HEK293 (cell line): ENCODE results near the gene RBM15B.

ENCODE experiments used
- CTCF ChIA-PET: fragments of 350-600 bp; formaldehyde crosslinking; extraction: SDS; loops from one replicate; lab custom pipeline; 2021; ENCODE audit warnings: antibody characterized with exemption; lab: Yijun Ruan, JAX
- POLR2A ChIA-PET: fragments of 300-600 bp; formaldehyde crosslinking; extraction: SDS; loops from one replicate; lab custom pipeline; 2020; ENCODE audit warnings: antibody characterized with exemption, inconsistent platforms; lab: Yijun Ruan, JAX
- H3K27ac ChIP-seq: fragments of 200-500 bp; sonication (Bioruptor generic); 2 replicates; pipeline ENCODE4 v1.5.1; 2014; ENCODE audit warnings: low read depth, low read length, control low read depth, inconsistent platforms; ENCODE audit errors: extremely low read depth
- H3K36me3 ChIP-seq, 2 experiments: fragments of 200-500 bp in 1 of 2; sonication (Bioruptor generic) in 1 of 2; 1 replicate in 1 of 2; 2 replicates in 1 of 2; pipeline ENCODE4 v1.5.1; 2014 to 2017; ENCODE audit warnings: inconsistent platforms in 2 of 2, low read length in 2 of 2; ENCODE audit not compliant: control insufficient read depth in 2 of 2, insufficient read depth in 1 of 2
- H3K4me1 ChIP-seq: fragments of 200-500 bp; sonication (Bioruptor generic); 2 replicates; pipeline ENCODE4 v1.5.1; 2014; ENCODE audit warnings: mild to moderate bottlenecking, low read length, inconsistent platforms; ENCODE audit not compliant: control insufficient read depth, insufficient read depth
- H3K4me3 ChIP-seq: 2 replicates; pipeline ENCODE4 v1.5.1; 2011; ENCODE audit warnings: low read depth, mild to moderate bottlenecking, control low read depth, low read length, moderate library complexity
- H3K9me3 ChIP-seq: fragments of 200-500 bp; sonication (Bioruptor generic); 2 replicates; pipeline ENCODE4 v1.5.1; 2014; ENCODE audit warnings: low read depth, low read length, inconsistent platforms; ENCODE audit not compliant: control insufficient read depth, insufficient read depth
- HOXA7 ChIP-seq: sonication (generic); formaldehyde crosslinking; IDR thresholded peaks from 2 replicates; pipeline ENCODE4 v1.8.1; 2022; ENCODE audit warnings: missing genetic modification reagents, borderline replicate concordance
- MZF1 ChIP-seq: fragments of 450-650 bp; formaldehyde crosslinking; IDR thresholded peaks from 2 replicates; pipeline ENCODE4 v1.5.1; 2017; ENCODE audit warnings: missing biosample characterization, missing genetic modification characterization, borderline replicate concordance
- YY1 ChIP-seq: fragments of 450-650 bp; formaldehyde crosslinking; IDR thresholded peaks from 2 replicates; pipeline ENCODE4 v1.5.1; 2018; ENCODE audit warnings: missing biosample characterization, missing genetic modification characterization
- ZBTB7A ChIP-seq: fragments of 450-650 bp; formaldehyde crosslinking; IDR thresholded peaks from 2 replicates; pipeline ENCODE4 v1.5.1; 2016; ENCODE audit warnings: low read depth, missing biosample characterization, missing genetic modification characterization
- ZFP37 ChIP-seq: fragments of 450-650 bp; formaldehyde crosslinking; IDR thresholded peaks from 2 replicates; pipeline ENCODE4 v1.5.1; 2016; ENCODE audit warnings: missing biosample characterization, missing genetic modification characterization
- ZFP69B ChIP-seq: fragments of 450-650 bp; formaldehyde crosslinking; IDR thresholded peaks from 2 replicates; pipeline ENCODE4 v1.5.1; 2016; ENCODE audit warnings: missing biosample characterization, missing genetic modification characterization
- ZIC2 ChIP-seq: fragments of 450-650 bp; formaldehyde crosslinking; IDR thresholded peaks from 2 replicates; pipeline ENCODE4 v1.5.1; 2016; ENCODE audit warnings: missing biosample characterization, missing genetic modification characterization
- ZNF10 ChIP-seq: fragments of 450-650 bp; formaldehyde crosslinking; IDR thresholded peaks from 2 replicates; pipeline ENCODE4 v1.5.1; 2017; ENCODE audit warnings: missing biosample characterization, missing genetic modification characterization
- ZNF114 ChIP-seq: fragments of 450-650 bp; formaldehyde crosslinking; IDR thresholded peaks from 2 replicates; pipeline ENCODE4 v1.5.0; 2017; ENCODE audit warnings: missing biosample characterization, missing genetic modification characterization
- ZNF138 ChIP-seq: fragments of 450-650 bp; formaldehyde crosslinking; IDR thresholded peaks from 2 replicates; pipeline ENCODE4 v1.5.1; 2016; ENCODE audit warnings: missing biosample characterization, missing genetic modification characterization, borderline replicate concordance
- ZNF221 ChIP-seq: fragments of 450-650 bp; formaldehyde crosslinking; IDR thresholded peaks from 2 replicates; pipeline ENCODE4 v1.5.1; 2017; ENCODE audit warnings: missing biosample characterization, missing genetic modification characterization, borderline replicate concordance
- ZNF302 ChIP-seq: fragments of 450-650 bp; formaldehyde crosslinking; IDR thresholded peaks from 2 replicates; pipeline ENCODE4 v1.5.1; 2016; ENCODE audit warnings: missing biosample characterization, missing genetic modification characterization, low read depth
- ZNF366 ChIP-seq: fragments of 450-650 bp; formaldehyde crosslinking; conservative IDR thresholded peaks from 2 replicates; pipeline ENCODE4 v1.5.1; 2016; ENCODE audit warnings: missing biosample characterization, missing genetic modification characterization
- ZNF404 ChIP-seq: fragments of 450-650 bp; formaldehyde crosslinking; IDR thresholded peaks from 2 replicates; pipeline ENCODE4 v1.5.1; 2017; ENCODE audit warnings: missing biosample characterization, missing genetic modification characterization
- ZNF416 ChIP-seq: fragments of 450-650 bp; formaldehyde crosslinking; IDR thresholded peaks from 2 replicates; pipeline ENCODE4 v1.5.1; 2016; ENCODE audit warnings: missing biosample characterization, missing genetic modification characterization
- ZNF521 ChIP-seq: fragments of 450-650 bp; formaldehyde crosslinking; IDR thresholded peaks from 2 replicates; pipeline ENCODE4 v1.5.1; 2017; ENCODE audit warnings: missing biosample characterization, mild to moderate bottlenecking, missing genetic modification characterization
- ZNF558 ChIP-seq: fragments of 450-650 bp; formaldehyde crosslinking; IDR thresholded peaks from 2 replicates; pipeline ENCODE4 v1.5.1; 2016; ENCODE audit warnings: missing biosample characterization, missing genetic modification characterization
- ZNF629 ChIP-seq: fragments of 450-650 bp; formaldehyde crosslinking; IDR thresholded peaks from 2 replicates; pipeline ENCODE4 v1.5.1; 2017; ENCODE audit warnings: missing biosample characterization, missing genetic modification characterization
- ZNF658 ChIP-seq: fragments of 450-650 bp; formaldehyde crosslinking; IDR thresholded peaks from 2 replicates; pipeline ENCODE4; 2016; ENCODE audit warnings: missing biosample characterization, missing genetic modification characterization
- ZXDB ChIP-seq: fragments of 450-650 bp; formaldehyde crosslinking; IDR thresholded peaks from 2 replicates; pipeline ENCODE4 v1.5.1; 2016; ENCODE audit warnings: missing biosample characterization, missing genetic modification characterization
- TF ChIP-seq, protein P1 (sequence below): fragments of 450-650 bp; formaldehyde crosslinking; IDR thresholded peaks from 2 replicates; pipeline ENCODE4 v1.5.1; 2016; ENCODE audit warnings: missing biosample characterization, missing genetic modification characterization
- TF ChIP-seq, protein P2 (sequence below): fragments of 450-650 bp; formaldehyde crosslinking; IDR thresholded peaks from 2 replicates; pipeline ENCODE4; 2016; ENCODE audit warnings: missing biosample characterization, missing genetic modification characterization
- TF ChIP-seq, protein P3 (sequence below): fragments of 450-650 bp; formaldehyde crosslinking; IDR thresholded peaks from 2 replicates; pipeline ENCODE4 v1.5.1; 2017; ENCODE audit warnings: missing biosample characterization, missing genetic modification characterization
- TF ChIP-seq, protein P4 (sequence below): fragments of 450-650 bp; formaldehyde crosslinking; IDR thresholded peaks from 2 replicates; pipeline ENCODE4 v1.5.1; 2016; ENCODE audit warnings: missing biosample characterization, missing genetic modification characterization
- TF ChIP-seq, protein P5 (sequence below): fragments of 450-650 bp; IDR thresholded peaks from 2 replicates; pipeline ENCODE4 v1.5.1; 2018; ENCODE audit warnings: missing biosample characterization, mild to moderate bottlenecking, missing genetic modification characterization
- TF ChIP-seq, protein P6 (sequence below): fragments of 450-650 bp; formaldehyde crosslinking; IDR thresholded peaks from 2 replicates; pipeline ENCODE4 v1.5.1; 2016; ENCODE audit warnings: missing biosample characterization, missing genetic modification characterization

The RBM15B gene

DNA sequence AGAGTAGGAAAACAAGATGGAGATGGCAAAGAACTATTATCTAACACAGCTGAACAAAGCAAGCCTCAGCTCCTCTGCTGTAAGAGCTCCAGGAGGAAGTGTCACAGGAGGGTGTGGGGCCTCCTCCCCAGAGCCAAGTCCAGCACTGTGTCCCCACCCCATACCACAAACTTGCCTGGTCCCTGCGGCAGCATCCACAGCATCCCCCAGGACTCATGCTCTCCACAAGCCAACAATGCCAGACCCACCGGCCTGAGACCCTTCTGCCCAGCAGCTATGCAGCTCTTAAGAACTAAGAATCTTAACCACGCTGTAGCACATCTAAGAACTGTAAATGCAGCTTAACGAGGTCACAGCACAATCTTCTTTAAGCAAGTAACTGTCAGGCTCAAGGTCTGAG lies 9.1 kb downstream of the RBM15B start:
- CTCF ChIA-PET: no interaction called here
- Histone ChIP-seq H3K27ac (no peak overlapping the region), H3K36me3 (peaks cover 0 to 78% of the 10 kb centered on the region in 2 experiments; a peak in 2 of 3 replicates), H3K4me3 (no peak overlapping the region), H3K4me1 (no peaks in the 10 kb centered on the region), H3K9me3 (no peaks in the 10 kb centered on the region)
- POLR2A ChIA-PET: no interaction called here
- TF ChIP-seq ZNF629: no peak
- no peak for TF ChIP-seq ZNF366 (tag by site-specific recombination)
- no peak for TF ChIP-seq ZBTB7A
- TF ChIP-seq YY1 (tag by site-specific recombination): no peak
- TF ChIP-seq ZNF521 (tag by site-specific recombination): no peak
- no peak for TF ChIP-seq ZNF221
- TF ChIP-seq, protein P1, sequence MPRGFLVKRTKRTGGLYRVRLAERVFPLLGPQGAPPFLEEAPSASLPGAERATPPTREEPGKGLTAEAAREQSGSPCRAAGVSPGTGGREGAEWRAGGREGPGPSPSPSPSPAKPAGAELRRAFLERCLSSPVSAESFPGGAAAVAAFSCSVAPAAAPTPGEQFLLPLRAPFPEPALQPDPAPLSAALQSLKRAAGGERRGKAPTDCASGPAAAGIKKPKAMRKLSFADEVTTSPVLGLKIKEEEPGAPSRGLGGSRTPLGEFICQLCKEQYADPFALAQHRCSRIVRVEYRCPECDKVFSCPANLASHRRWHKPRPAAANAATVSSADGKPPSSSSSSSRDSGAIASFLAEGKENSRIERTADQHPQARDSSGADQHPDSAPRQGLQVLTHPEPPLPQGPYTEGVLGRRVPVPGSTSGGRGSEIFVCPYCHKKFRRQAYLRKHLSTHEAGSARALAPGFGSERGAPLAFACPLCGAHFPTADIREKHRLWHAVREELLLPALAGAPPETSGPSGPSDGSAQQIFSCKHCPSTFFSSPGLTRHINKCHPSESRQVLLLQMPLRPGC (tag by site-specific recombination): no peak
- TF ChIP-seq ZNF10 (tag by site-specific recombination): no peak
- TF ChIP-seq ZNF114: no peak
- TF ChIP-seq ZXDB (tag by site-specific recombination): no peak
- no peak for TF ChIP-seq ZIC2
- TF ChIP-seq ZFP69B (tag by site-specific recombination): no peak
- TF ChIP-seq MZF1: no peak

DNA sequence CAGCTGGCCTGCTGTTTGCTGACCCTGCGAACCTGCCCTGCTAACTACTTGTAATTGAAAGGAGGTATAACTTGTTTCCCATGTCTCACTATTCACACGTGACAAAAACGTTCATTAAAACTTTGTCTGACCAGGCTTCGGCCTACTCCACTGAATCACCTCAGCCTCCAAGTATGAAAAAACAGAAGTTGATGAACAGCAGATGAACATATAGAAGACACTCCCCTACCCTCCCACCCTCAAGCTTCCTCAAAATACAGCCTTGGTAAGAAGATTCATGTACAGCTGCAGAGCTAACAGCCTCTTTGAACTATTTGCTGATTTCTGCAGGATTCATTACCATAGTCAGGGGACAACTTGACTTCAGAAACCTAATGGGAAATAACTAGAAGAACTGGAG lies 10.7 kb downstream of the RBM15B start:
- TF ChIP-seq HOXA7 (CRISPR knock-in tag) (no peak), ZNF138 (tag by site-specific recombination) (no peak), ZNF416 (tag by site-specific recombination) (no peak), ZNF658 (tag by site-specific recombination) (no peak), ZNF558 (tag by site-specific recombination) (no peak), ZNF302 (tag by site-specific recombination) (no peak), ZFP37 (tag by site-specific recombination) (no peak)
- TF ChIP-seq, protein P2, sequence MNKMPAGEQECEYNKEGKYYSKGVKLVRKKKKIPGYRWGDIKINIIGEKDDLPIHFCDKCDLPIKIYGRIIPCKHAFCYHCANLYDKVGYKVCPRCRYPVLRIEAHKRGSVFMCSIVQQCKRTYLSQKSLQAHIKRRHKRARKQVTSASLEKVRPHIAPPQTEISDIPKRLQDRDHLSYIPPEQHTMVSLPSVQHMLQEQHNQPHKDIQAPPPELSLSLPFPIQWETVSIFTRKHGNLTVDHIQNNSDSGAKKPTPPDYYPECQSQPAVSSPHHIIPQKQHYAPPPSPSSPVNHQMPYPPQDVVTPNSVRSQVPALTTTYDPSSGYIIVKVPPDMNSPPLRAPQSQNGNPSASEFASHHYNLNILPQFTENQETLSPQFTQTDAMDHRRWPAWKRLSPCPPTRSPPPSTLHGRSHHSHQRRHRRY: no peak
- Histone ChIP-seq H3K9me3 (no peaks in the 10 kb centered on the region), H3K27ac (no peak overlapping the region), H3K36me3 (peaks cover 0 to 70% of the 10 kb centered on the region in 2 experiments; a peak in 2 of 3 replicates), H3K4me1 (no peaks in the 10 kb centered on the region), H3K4me3 (no peak overlapping the region)
- ChIA-PET CTCF (interaction anchor here (0.6 kb wide), 1 partner anchor 13 kb away, joined by 3 read pairs; no protein-coding TSS in a partner anchor), POLR2A (no interaction called here)

DNA sequence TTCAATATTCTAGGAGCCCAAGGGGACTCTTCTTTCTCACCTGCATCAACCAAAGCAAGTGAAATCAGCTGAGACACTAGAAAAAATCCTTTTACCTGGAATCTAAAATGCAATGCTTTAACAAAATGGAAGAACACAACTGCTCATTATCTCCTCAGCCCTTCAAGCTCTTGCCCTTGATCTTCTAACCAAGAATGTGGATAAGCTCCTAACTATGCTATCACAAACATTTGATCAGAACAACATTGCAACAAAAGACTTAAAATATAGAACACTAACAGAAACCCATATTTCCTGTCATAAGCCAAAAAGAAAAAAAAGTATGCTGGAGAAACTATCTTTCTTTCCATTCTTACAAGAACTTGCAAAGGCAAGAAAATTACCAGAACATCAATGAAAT lies 12.6 kb downstream of the RBM15B start:
- no peak overlapping the region for H3K4me3 ChIP-seq
- ChIA-PET CTCF (interaction anchor here (0.6 kb wide), 1 partner anchor 831 kb away, joined by 3 read pairs; no protein-coding TSS in a partner anchor), POLR2A (no interaction called here)
- no peaks in the 10 kb centered on the region for H3K9me3 ChIP-seq
- H3K27ac ChIP-seq: no peak overlapping the region
- no peaks in the 10 kb centered on the region for H3K4me1 ChIP-seq
- H3K36me3 ChIP-seq: peaks cover 0 to 57% of the 10 kb centered on the region in 2 experiments; a peak in 2 of 3 replicates
- TF ChIP-seq, protein P3, sequence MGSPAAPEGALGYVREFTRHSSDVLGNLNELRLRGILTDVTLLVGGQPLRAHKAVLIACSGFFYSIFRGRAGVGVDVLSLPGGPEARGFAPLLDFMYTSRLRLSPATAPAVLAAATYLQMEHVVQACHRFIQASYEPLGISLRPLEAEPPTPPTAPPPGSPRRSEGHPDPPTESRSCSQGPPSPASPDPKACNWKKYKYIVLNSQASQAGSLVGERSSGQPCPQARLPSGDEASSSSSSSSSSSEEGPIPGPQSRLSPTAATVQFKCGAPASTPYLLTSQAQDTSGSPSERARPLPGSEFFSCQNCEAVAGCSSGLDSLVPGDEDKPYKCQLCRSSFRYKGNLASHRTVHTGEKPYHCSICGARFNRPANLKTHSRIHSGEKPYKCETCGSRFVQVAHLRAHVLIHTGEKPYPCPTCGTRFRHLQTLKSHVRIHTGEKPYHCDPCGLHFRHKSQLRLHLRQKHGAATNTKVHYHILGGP (tag by site-specific recombination): no peak
- TF ChIP-seq, protein P4, sequence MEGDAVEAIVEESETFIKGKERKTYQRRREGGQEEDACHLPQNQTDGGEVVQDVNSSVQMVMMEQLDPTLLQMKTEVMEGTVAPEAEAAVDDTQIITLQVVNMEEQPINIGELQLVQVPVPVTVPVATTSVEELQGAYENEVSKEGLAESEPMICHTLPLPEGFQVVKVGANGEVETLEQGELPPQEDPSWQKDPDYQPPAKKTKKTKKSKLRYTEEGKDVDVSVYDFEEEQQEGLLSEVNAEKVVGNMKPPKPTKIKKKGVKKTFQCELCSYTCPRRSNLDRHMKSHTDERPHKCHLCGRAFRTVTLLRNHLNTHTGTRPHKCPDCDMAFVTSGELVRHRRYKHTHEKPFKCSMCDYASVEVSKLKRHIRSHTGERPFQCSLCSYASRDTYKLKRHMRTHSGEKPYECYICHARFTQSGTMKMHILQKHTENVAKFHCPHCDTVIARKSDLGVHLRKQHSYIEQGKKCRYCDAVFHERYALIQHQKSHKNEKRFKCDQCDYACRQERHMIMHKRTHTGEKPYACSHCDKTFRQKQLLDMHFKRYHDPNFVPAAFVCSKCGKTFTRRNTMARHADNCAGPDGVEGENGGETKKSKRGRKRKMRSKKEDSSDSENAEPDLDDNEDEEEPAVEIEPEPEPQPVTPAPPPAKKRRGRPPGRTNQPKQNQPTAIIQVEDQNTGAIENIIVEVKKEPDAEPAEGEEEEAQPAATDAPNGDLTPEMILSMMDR (tag by site-specific recombination): no peak
- TF ChIP-seq ZNF366 (tag by site-specific recombination) (no peak), ZNF404 (no peak)
- TF ChIP-seq, protein P5, sequence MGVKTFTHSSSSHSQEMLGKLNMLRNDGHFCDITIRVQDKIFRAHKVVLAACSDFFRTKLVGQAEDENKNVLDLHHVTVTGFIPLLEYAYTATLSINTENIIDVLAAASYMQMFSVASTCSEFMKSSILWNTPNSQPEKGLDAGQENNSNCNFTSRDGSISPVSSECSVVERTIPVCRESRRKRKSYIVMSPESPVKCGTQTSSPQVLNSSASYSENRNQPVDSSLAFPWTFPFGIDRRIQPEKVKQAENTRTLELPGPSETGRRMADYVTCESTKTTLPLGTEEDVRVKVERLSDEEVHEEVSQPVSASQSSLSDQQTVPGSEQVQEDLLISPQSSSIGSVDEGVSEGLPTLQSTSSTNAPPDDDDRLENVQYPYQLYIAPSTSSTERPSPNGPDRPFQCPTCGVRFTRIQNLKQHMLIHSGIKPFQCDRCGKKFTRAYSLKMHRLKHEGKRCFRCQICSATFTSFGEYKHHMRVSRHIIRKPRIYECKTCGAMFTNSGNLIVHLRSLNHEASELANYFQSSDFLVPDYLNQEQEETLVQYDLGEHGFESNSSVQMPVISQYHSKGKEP (tag by site-specific recombination): no peak
- TF ChIP-seq, protein P6, sequence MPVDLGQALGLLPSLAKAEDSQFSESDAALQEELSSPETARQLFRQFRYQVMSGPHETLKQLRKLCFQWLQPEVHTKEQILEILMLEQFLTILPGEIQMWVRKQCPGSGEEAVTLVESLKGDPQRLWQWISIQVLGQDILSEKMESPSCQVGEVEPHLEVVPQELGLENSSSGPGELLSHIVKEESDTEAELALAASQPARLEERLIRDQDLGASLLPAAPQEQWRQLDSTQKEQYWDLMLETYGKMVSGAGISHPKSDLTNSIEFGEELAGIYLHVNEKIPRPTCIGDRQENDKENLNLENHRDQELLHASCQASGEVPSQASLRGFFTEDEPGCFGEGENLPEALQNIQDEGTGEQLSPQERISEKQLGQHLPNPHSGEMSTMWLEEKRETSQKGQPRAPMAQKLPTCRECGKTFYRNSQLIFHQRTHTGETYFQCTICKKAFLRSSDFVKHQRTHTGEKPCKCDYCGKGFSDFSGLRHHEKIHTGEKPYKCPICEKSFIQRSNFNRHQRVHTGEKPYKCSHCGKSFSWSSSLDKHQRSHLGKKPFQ (tag by site-specific recombination): no peak
